AG09309 (cell line): Measurements from ENCODE around the gene NYNRIN.

ENCODE experiments used
- DNase-seq: peaks from one replicate; pipeline ENCODE4 v3.0.0-alpha.2; 2010; ENCODE audit warnings: low read depth
- H3K4me3 ChIP-seq: 2 replicates; pipeline ENCODE4 v1.5.1; 2011; ENCODE audit warnings: mild to moderate bottlenecking, low read depth, low read length, moderate library complexity; ENCODE audit not compliant: control insufficient read depth
- TF ChIP-seq, protein P1 (sequence below): IDR thresholded peaks from 2 replicates; pipeline ENCODE4 v1.5.1; 2011; ENCODE audit warnings: mild to moderate bottlenecking, low read depth, low read length, inconsistent platforms; ENCODE audit not compliant: insufficient read depth, control insufficient read depth; ENCODE audit errors: missing control alignments

Gene NYNRIN

GRCh38 chr14:24463884-24464785, 65.3 kb downstream of the NYNRIN start:
- no peak for DNase-seq
- TF ChIP-seq, protein P1, sequence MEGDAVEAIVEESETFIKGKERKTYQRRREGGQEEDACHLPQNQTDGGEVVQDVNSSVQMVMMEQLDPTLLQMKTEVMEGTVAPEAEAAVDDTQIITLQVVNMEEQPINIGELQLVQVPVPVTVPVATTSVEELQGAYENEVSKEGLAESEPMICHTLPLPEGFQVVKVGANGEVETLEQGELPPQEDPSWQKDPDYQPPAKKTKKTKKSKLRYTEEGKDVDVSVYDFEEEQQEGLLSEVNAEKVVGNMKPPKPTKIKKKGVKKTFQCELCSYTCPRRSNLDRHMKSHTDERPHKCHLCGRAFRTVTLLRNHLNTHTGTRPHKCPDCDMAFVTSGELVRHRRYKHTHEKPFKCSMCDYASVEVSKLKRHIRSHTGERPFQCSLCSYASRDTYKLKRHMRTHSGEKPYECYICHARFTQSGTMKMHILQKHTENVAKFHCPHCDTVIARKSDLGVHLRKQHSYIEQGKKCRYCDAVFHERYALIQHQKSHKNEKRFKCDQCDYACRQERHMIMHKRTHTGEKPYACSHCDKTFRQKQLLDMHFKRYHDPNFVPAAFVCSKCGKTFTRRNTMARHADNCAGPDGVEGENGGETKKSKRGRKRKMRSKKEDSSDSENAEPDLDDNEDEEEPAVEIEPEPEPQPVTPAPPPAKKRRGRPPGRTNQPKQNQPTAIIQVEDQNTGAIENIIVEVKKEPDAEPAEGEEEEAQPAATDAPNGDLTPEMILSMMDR: no peak
- H3K4me3 ChIP-seq: no peak overlapping the region

DNA sequence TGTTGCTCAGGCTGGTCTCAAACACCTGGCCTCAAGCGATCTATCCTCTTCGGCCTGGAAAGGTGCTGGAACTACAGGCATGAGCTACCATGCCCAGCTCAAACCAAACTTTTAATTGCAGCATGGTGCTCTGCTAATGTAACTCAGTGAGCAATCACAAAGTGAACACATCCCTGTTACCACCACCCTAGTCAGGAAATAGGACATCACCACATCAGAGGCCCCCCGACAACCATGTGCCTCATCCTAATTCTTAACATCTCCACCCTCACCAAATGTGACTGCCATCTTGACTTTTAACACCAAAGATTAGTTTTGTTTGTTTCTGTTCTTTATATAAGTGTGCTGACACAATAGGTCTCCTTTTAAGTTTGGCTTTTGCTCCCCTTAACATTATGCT, 66.6 kb downstream of the NYNRIN start:
- H3K4me3 ChIP-seq: no peak overlapping the region
- DNase-seq: no peak
- TF ChIP-seq, protein P1: no peak

GRCh38 chr14:24465805-24466204, 67.0 kb downstream of the NYNRIN start:
- H3K4me3 ChIP-seq: no peak overlapping the region
- TF ChIP-seq, protein P1: no peak
- no peak for DNase-seq
